OCI-M1 (cell line): ENCODE results near the gene CDC42EP1.
"Not testable (repeated sequence)": the region's sequence is repeated elsewhere in the genome, so short reads cannot be mapped to it uniquely, and the experiment has no call there.

Experiments used
- DNase-seq: peaks from one replicate; lab custom pipeline; 2025; lab: John Stamatoyannopoulos, UW

The CDC42EP1 gene

DNA sequence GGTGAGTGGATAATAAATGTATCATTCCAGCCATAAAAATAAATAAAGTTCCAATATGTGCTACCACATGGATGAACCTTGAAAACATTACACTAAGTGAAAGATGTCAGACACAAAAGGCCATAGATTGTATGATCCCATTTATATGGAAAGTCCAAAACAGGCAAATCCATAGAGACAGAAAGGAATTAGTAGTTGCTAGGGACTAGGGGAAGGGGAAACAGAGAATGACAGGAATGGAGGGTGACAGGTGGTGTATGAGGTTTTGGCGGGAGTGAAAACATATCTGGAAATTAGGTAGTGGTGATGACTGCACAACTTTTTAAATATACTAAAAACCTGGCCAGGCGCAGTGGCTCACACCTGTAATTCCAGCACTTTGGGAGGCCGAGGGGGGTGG is 25.8 kb upstream of the CDC42EP1 start:
- DNase-seq: no peak

DNA sequence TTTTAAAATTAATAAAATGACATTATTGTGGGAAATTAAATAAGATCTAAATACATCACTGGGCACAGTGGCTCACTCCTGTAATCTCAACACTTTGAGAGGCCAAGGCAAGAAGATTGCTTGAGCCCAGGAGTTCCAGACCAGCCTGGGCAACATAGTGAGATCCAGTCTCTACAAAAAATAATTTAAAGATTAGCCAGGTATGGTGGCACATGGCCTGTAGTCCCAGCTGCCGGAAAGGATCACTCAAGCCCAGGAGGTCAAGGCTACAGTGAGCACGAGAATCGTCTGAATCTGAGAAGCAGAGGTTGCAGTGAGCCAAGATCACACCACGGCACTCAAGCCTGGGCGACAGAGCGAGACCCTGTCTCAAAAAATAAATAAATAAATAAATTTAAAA is 25.1 kb upstream of the CDC42EP1 start:
- no peak for DNase-seq

DNA sequence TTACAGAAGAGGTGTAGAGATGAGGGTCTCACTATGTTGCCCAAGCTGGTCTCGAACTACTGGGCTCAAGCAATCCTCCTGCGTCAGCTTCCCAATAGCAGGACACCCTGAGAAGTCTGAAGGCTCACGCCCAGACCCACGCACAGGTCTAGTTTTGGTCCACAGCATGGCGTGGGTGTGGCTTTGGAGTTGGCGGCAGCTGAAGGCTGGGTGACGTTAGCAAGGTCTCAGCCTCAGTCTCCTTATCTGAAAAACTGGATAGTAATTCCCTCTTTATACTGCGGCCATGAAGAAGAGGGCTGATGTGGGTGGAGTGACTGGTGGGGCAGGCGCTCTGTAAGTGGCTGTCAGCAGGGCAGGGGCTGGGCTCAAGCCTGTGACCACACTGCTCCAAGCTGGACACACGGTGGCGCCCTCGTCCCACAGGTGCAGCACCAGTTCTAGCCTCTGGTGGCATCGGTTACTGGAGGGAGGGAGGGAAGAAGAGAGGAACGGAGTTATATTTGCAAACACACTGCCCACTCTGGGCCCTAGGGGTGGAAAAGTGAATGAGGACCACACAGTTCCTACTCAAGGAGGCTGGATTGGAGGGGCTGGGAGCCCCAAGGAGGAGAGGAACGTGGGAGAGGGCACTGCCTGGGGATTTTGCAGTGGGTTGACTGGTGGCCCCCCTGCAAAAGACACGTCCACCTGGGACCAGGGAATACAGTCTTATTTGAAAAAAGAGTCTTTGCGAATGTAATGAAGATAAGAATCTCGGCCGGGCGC is 21.5 kb upstream of the CDC42EP1 start:
- DNase-seq: peak; percentile 96

DNA sequence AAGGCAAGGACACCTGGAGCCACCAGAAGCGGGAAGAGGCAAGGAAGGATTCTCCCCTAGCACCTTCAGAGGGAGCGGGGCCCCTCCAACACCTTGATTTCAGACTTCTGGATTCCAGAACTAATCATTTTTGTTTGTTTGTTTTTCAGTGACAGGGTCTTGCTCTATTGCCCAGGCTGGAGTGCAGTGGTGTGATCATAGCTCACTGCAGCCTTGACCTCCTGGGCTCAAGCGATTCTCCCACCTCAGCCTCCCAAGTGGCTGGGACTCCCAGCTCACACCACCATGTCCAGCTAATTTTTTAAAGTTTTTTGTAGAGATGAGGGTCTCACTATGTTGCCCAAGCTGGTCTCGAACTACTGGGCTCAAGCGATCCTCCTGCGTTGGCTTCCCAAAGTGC is 20.5 kb upstream of the CDC42EP1 start:
- not testable (repeated sequence) for DNase-seq

DNA sequence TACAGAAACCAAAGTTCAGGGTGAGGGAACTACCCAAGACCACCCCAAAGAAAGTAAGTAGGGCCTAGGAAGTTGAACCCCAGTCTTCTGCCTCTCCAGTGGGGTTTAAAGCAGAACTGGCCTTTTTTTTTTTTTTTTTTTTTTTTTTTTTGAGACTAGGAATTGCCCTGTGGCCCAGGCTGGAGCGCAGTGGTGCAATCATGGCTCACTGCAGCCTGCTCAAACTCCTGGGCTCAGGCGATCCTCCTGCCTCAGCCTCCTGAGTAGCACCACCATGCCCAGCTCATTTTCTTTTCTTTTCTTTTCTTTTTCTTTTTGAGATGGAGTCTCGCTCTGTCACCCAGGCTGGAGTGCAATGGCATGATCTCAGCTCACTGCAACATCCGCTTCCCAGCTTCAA is 17.9 kb upstream of the CDC42EP1 start:
- not testable (repeated sequence) for DNase-seq

DNA sequence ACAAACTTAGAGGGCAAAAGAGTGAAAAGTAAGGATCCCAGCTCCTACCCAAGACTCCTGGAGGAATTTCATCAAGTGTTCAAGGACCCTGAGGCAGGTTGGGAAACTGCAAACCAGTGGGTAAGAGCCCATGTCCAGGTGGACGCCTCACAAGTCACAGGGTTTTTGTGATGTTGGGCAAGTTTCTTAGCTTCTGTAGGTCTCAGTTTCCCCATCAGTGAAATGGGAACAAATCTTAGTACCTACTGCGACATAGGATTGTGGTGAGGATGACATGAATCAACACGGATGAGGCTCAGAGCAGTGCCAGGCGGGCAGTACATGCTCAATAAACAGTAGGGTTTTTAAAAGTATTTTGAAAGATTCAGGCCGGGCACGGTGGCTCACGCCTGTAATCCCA is 17.3 kb upstream of the CDC42EP1 start:
- DNase-seq: no peak

DNA sequence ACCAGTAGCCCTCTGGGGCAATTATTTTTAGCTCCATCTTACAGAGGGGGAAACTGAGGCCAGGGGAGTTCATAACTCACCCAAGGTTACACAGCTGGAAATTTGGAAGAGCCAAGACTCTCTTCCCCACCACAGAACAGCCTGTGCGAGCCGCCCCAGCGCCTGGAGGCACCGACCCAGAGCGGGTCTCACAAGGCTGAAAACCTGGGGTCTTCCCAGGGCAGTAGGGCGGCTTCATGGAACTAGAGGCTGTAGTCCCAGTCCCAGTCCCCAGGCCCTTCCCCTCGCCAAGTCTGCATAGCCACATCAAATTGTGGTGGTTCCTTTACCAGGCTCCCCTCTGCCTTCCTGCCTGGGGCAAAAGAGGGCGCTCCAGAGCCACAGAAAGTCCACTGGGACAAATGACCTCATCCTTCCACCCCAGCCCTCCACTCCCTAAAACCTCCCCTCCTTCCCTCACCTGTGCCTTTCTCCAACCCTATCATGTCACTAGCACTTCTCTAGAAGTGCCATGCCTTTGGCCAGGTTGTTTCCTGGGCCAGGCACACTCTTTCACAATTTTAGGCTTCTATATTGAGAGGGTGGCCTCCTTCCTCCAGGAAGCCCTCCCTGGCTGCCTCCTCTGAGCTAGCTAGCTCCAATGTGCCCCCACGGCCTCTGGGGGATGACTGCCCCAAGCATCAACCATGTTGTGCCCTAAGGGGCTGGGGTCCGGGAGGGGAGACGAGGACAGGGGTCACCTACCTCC is 15.2 kb upstream of the CDC42EP1 start:
- peak; percentile 83 for DNase-seq

DNA sequence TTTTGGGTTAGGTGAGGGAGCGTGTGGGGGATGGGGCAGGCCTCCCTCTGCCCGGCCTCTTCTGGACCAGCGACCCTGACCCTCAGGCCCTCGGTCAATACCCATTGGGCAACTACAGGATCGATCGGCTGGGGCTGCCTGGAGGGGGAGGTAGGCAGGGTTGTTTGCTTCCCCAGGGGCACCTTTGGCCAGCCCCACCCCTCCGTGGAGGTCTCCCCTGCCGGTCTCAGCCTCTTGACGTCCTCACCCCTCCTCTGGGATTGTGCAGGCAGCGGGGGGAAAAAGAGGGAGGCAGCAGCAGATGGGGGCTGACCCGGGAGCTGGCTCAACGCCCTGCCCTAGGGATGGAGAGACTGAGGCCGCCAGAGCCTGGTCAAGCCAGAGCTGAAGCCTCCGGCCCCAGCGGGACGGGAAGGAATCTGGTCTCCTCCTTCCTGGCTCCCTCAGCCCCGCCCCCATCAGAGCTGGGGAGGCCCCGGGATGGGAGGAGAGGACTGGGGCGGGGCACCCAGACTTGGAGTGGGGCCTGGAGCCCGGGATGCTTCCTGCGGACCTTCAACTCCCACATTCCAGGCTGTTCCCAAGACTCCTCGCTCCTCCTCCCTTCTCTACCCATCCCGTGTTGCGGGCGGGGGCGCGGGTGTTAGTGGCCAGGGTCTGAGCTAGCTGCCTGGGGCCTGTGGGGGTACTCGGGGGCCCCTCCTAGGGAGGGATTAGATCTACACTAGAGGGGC is 14.4 kb upstream of the CDC42EP1 start:
- no peak for DNase-seq

DNA sequence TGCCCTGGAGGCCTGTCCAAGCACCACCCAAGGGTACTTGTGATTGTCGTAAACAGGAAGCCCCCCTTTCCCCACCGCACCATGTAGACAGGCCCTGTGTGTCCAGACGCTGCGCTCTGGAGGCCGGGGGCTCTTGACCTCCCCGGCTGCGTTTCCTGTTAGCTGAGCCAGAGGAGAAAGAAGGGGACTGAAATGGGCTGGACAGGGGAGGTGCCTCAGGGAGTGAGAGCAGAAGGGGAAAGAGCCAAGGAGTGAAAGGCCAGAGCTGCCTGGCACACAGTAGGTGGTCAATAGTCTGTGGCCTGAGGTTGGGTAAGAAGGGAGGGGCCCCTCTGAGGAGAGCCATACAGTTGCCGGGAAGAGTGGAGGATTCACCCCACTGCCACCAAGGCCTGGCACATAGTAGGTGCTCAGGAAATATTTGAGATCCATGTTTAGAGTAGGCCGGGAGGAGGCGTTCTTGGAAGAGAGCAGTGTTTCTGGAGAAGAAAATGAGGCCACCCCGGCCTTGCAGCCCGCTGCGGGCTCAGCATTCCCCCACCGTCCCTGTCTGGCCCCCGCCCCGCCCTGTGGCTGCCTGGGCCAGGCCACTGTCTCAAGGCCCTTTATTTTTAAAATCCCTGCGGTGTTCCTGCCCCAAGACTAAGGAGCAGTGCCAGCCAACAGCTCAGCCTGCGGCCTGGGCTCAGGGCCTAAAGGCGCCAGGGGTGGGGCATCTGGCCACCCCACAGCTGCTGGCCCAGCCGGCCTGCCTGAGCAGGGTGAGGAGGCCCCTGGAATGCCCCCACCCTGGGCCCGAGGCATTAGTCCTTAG is 13.6 kb upstream of the CDC42EP1 start:
- DNase-seq: no peak

DNA sequence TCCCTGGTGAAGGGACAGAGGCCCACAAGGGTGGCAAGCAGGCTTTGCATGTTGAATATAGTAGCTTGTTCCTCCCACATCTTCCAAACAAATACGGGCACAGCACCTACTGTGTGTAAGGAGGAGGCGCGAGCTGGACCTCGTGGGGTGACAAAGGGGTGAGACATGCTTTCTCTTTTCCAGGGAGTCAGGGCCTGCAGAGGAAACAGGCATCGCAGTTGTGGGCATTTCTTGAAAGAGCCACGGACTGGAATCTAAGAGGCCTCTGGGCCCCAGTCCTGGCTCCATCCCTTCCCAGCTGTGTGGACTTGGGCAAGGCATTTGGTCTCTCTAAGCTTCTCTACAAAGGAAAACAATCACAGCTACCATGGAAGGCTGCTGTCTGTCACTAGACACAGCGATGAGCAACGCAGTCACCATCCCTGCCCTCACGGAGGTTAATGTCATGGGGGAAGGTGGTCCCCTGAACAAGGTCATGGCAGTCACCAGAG is 13.0 kb upstream of the CDC42EP1 start:
- DNase-seq: no peak

DNA sequence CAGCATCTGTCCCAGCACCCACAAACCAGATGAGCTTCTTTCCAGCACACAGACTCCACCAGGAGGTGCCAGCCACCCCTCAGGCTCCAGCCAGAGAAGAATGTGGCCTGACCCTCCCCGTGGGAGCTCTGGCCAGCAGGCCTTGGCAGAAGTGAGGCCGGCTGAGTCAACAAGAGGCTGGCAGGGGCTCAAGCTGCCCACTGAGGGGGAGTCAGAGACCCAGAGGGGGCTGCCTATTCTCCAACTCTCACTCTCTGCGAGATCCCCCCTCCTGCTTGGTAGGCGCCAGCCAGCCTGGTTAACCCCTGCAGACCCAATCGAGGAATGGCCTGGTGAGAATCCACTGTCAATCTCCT is 10.6 kb upstream of the CDC42EP1 start:
- DNase-seq: no peak

DNA sequence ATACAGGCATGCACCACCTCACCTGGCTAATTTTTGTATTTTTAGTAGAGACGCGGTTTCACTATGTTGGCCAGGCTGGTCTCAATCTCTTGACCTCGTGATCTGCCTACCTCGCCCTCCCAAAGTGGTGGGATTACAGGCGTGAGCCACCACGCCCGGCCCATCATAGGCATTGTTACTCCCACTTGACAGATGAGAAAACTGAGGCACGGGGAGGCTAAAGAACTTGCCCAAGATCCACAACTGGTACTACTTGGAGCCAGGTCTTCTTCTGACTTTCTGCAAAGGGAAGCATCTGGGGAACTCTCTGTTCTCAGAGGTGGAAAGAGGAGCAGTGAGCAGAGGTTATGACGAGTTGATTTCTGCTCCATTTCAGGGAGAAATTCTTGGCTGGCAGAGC is 9.4 kb upstream of the CDC42EP1 start:
- DNase-seq: not testable (repeated sequence)

DNA sequence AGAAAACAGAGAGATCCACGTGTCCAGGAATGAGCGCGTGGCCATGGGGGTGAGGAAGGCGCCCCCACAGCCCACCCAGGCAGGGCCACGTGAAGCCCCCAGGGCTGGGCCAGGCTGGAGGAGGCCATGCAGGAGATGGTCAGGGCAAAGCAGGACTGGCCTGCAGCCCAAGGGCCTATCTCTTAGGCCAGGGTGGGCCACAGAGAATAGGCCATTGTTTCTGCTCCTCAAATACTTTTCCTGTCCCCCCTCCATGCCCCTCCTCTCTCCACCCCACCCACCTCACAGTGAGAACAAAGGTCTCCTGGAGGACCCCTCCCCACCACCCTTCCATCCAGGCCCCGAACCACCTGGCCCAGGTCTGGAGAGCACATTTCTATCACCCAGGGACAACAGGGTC is 8.3 kb upstream of the CDC42EP1 start:
- DNase-seq: no peak

DNA sequence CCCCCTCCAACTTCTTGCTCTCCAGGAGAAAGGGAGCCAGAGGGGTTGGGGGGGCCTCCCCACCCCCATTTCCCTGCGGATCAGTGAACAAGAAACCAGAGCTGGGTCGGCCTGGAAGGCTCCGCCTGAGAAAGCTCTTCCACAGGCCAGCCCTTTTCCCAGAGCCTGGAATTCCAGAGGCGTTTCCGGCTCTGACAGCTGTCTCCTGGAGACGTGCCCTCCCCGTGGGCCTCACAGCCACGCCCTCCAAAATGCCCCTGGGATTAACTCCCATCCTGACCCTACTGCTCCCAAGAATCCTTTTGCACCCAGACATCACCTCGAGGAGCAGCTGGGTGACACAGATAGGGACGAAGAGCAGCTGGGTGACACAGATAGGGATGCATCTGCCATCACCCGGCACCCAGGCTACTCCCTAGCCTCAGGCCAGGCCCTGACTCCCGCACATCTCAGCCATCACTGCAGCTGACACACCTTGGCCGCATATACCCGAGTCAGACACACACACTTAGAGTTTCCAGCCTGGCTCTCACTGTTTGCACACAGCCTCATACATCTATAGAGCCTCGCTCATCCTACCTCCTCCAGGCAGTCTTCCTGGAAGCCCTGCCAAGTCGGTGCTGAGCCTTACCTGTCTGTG is 7.6 kb upstream of the CDC42EP1 start:
- peak; percentile 69 for DNase-seq

DNA sequence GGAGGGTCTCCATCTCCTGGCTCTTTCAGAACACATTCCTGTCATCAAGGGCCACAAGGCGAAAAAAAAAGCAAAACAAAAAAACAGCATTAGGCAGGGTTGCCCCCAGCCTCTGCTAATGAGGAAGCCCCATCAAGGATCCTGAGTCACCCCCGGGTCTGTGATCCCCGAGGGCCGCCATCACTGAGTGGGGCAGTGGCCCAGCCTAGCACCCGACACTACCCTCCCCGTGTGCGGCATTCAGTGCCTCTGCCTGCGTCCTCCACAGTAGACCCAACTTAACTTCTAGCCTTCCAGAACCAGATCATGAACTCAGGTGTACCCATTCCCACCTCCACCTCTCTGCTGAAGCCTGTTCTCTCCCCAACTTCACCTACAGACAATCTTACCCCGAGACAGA is 6.6 kb upstream of the CDC42EP1 start:
- no peak for DNase-seq

DNA sequence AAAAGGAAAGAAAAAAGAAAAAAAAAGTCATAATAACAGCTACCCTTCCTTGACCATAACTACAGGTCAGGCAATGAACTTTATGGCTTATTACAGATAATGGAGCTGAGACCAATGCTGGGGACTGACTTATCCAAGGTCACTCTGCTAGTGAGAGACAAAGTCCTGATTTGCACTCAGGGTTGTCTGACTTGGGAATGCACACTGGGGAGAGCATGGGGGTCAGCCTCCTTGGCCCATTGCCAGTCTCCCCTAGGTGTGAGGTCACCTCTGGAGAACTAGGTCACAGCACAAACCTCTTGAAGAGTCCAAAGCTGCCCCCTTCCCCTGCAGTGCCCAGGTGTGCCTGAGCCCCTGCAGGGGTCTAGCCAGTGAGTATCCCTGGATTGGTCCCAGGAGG is 5.3 kb upstream of the CDC42EP1 start:
- DNase-seq: no peak

DNA sequence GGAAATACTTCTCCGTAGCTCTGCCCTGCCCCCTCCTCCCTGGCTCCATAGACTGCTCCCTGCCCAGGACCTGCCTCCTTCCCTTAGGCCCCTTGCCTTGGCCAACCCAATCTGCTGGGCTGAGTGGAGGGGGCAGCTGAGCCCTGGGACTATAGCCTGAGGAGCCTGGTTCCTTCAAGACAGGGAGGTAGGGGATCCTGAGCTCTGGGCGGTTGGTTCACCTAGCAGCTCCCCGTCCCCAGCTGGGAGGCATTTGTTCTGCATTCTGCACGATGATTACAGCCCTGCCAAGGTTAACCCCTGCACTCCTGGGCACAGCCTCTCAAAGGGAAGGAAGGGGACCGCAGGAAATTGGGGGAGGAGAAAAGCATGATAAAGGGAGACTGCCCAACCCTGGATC is 3.6 kb upstream of the CDC42EP1 start:
- DNase-seq: no peak

DNA sequence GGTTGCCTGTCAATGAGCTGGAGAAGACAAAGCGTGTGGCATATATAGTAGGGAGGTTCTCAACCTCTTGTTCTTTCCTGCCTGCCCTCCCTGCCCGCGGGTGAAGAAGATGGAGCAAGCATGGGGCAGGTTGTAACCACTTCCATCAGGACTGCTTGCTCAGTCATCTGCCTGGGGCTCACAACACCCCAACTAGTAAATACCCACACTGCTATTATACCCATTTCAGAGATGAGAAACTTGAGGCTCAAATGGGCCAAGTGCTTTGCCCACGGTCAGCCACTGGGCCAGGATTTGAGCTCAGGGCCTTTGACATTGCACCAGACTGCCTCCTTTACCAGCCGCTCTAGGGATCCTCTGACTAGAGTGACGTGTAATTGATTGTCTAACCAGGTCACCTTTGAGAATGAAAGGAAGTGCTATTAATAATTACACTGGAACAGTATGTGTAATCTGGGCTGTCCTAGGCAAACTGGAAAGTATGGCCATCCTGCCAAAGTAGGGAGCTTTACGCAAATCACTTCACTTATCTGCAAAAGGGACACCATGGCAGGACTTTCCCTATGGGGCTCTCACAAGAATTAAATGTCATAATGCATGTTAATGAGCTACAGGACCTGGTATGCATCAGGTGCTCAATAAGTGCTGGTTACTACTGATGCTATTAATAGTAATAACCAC is 2.8 kb upstream of the CDC42EP1 start:
- DNase-seq: no peak

DNA sequence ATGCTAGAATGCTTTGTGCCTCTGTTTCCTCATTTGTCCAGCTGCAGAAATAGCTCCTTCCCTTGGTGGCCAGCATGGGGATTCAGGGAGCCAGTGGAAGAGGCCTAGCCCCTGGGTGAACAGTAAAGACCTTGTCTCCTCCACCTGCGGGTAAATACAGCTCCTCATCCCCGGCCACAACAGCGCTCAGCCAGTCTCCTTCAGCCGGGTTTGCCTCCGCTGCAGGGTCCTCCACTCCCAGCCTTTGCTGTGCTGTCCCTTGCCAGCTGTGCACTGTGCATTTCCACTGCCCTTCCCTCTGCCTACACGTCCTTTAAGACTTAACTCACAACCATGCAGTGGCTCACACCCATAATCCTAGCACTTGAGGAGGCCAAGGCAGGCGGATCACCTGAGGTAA is 1.5 kb upstream of the CDC42EP1 start:
- DNase-seq: no peak

DNA sequence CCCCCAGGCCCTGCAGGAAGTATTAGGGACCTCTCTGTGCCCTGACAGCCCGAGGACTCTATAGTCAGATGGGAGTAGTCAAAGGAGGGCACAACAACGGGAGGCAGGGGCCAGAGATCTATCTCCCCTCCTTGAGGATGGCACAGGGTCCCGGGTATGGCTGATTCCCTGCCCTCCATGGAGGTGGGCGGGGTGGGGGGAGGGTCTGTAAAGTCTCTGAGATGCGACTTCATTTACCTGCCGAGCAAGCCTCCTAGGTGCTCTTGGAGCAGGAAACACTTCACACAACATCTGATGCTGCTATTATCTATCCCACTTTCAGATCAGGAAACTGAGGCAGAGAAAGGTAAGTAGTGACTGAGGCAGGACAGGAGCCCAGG is 769 bp upstream of the CDC42EP1 start:
- no peak for DNase-seq

DNA sequence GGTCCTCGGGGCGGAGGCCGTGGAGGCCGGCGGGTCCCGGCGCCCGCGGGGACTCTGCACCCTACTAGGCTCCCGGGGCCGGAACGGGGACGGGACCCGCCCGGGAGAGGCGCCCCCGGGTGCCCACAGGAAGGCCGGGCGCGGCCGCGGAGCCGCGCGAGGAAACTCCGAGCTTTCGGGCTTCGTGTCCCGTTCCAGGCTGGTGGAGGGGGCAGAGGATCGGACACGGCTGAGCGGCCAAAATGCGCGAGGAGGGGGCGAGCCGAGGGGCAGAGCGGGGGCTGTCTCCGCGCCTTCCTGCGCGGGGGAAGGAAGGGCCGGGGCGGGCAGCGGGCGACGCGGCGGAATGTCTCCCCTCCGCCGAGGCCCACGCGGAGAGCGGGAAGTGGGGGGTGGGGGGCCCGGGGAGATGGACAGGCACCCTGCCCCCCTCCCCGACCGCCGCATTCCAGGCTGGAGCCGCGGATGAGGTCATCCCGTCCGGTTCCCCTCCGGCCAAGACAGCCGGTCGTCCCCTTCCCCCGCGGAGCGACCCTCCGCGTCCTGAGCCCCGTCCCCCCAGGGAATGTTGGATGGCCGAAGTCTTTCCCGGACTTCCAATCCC is 430 bp downstream of the CDC42EP1 start:
- no peak for DNase-seq
